GM19099 (cell line): ENCODE results near the gene CUBN.

Experiments used
- POLR2A ChIP-seq: IDR thresholded peaks from 3 replicates; pipeline ENCODE4 v1.6.1; 2011; ENCODE audit warnings: low read depth; ENCODE audit not compliant: insufficient read length; ENCODE audit errors: extremely low read depth

The CUBN gene

DNA sequence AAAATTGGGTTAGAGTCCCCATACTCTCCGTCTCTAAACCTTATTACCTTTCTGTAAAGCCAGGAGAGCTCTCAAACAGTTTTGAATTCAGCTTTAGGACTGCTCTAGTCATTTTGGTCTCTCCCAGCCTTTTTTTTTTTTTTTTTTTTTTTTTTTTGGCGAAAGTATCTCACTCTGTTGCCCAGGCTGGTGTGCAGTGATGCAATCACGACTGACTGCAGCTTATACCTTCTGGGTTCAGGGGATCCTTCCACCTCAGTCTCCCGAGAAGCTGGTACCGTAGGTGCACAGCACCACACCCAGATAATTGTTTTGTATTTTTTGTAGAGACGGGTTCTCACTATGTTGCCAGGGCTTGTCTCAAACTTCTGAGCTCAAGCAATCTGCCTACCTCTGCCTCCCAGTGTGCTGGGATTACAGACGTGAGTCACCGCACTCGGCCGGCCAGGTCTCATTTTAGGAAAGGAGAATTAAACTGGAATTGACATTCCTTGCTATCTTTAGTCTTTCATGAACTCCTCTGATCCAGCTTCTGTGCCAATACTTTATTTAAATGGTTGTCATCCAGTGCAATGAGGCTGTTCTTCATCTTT, 281.0 kb downstream of the CUBN start:
- TF ChIP-seq POLR2A: no peak

DNA sequence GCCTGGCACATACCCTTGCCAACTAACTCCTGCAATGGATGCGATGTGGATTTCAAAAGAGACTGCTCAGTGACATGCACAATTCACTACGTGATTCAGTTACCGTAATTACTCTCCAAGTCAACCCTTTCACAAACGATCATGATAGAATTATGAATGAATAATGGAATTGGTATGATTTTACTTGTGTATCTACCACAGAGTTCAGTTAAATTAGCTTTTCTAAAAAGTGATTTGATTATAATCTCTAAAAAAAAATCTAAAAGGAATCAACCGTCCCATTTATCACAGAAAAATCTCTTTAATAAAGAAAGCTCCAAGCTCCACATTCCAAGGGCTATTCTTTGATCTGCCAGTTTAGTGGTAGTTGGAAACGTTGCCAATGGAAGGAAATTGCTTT, 282.0 kb downstream of the CUBN start:
- TF ChIP-seq POLR2A: no peak

DNA sequence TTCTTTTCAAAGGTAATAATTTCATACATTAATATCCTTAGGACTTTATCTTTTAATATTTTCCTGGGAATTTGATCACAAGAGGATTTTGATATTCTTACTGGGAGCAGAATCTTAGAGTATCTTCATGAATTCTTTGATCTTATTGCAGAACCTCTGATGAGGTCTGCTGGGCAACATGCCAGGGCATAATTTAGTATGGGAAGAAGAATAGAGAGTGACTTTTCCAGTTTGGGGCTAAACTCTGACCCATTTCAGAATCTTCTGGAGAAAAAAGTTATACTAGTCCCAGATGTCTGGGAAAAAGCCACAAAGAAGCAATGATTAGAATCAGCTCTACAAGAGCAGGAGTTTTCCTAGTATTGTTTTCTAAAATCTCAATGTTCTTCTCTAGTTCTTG, 284.4 kb downstream of the CUBN start:
- no peak for TF ChIP-seq POLR2A

DNA sequence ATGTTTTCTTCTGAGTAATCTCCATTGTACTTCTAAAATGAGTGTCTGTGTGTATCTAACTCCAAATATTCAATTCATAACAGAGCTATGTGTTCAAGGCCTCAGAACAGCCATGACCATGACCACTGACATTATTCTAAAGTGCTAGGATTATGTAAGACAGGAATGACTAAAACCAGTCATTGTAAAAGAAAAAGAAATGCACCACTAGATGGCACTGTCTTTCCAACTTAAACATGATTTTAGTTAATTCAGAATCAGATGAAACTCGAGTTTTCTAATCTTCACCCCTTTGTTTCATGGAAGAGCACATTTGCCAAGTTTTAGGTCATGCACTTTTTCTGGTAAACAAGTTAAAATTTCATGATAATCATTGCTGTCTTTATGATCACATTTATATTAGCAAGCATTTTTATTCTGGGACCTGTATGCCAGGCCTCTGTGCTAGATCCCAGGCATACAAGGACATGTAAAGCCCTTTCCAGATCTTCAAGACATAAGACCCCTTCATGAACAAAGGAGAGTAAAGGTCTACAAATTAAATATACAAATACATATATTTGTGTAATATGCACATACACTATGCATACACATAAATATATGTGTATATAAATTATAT, 286.2 kb downstream of the CUBN start:
- TF ChIP-seq POLR2A: no peak

DNA sequence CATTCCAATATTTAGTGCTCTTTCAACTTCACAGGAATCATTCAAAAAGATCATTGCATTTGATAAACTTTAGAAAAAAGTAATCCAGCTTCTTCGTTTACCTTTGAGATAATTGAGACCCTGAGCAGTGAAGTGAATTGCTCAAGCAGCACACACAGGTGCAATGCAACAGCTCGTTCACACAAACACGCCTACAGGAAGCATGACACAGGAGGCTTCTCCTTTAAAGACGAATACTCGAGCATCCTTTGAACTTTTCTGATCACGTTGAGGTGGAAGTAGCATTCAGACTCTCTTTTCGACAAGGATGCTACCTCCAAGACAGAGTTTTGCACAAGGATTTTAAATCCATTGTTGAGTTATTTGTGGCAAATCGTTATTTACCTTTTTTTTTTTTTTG, 294.4 kb downstream of the CUBN start:
- TF ChIP-seq POLR2A: no peak

DNA sequence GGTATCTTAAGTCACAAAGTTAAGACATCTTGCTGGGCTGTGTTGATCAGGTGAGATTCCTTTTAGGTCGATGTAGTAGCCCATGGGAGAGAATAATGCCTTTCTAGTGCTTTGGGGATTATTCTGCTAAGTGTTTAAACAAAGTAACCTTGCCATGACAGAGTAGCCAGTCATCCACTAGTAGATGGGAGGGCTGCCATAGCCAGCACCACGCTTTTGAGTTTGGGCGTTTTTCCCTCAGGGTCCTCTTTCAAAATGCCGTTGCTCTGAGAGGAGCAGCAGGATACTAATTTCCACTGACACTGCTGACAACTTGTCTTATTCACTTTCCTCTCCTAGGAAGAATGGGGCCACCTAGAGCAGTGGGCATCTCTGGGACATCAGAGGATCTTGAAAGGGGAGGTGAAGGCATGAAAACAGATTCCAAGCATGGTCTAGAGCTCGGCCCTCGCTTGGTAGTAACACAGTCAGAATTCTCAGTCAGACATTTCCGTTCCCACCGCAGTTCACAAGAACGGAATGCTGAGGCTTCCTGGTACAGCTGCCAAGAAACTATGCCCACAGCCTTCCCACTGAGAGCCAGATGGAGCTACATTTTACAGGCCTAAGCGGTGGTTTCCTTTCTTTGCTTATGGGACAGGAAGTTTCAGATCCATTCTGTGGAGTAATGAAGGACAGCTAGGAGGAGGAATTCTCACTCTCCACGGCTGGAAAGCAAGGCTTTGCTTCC, 297.1 kb downstream of the CUBN start:
- TF ChIP-seq POLR2A: no peak

DNA sequence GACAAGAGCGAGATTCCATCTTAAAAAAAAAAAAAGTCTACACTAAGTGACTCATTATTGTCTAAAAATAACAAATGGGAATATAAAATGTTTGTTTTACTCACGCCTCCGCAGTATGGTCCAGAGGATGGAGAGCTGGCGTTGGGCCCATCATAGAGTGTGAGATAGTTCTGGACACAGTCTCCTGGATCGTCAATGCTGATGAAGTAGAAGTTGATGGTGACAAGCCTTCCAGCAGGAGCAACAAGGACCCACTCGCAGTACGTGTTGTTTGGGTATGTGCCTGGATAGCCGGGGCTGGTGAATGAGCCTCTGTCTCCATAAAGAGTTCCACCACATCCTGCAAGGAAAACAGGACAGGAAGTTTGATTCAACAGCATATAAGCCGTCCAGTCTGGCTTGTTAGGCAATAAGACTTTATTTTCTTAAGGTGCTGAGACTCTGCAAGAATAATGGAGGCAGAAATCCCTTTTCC, 300.9 kb downstream of the CUBN start:
- TF ChIP-seq POLR2A: no peak

DNA sequence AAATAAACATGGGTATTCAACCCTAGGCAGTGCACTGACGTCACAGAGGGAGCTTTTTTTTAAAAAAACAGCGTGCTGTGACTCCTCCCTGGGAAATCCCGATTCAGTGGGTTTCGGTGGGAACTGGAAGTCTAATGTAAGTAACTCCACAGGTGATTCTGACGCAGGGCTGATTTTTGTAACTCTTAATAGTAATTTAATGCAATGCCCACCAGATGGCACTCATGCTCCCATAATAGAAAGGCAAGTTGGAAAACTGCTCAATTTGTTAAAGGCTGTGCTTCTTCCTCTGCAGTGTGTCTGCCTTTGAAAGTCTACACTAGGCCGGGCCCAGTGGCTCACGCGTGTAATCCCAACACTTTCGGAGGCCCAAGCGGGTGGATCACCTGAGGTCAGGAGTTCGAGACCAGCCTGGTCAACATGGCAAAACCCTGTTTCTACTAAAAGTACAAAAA, 301.5 kb downstream of the CUBN start:
- TF ChIP-seq POLR2A: no peak

DNA sequence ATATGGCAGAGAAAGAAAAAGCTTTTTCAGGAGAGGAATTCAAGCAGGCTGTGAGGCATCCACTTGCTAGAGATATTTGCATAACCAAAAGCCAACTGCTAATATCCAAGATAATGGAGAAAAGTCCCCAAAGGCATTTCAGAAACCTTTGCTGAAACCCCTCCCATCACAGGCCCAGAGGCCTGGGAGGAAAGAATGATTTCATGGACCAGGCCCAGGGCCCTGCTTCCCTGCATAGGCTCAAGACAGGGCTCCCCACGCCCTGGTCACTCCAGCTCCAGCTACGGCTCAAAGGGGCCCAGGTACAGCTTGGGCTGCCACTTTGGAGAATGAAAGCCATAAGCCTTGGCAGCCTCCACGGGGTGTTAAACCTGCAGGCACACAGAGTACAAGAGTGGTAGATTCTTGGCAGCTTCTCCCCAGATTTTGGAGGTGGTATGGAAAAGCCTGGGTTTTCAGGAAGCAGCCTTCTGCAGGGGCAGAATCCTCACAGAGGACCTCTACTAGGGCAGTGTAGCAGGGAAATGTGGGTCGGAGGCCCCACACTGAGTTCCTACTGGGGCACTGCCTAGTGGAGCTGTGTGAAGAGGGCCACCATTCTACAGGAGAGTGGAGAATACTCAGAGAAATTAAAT, 306.8 kb downstream of the CUBN start:
- no peak for TF ChIP-seq POLR2A

DNA sequence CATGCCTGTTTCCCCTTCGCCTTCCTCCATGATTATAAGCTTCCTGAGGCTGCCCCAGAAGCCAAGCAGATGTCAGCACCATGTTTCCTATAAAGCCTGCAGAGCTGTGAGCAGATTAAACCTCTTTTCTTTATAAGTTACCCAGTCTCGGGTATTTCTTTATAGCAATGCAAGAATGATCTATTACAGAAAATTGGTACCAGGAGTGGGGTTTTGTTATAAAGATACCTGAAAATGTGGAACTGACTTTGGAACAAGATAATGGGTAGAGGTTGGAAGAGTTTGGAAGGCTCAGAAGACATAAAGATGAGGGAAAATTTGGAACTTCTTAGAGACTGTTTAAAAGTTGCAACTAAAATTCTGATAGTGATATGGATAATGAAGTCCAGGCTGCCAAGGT, 307.6 kb downstream of the CUBN start:
- no peak for TF ChIP-seq POLR2A

DNA sequence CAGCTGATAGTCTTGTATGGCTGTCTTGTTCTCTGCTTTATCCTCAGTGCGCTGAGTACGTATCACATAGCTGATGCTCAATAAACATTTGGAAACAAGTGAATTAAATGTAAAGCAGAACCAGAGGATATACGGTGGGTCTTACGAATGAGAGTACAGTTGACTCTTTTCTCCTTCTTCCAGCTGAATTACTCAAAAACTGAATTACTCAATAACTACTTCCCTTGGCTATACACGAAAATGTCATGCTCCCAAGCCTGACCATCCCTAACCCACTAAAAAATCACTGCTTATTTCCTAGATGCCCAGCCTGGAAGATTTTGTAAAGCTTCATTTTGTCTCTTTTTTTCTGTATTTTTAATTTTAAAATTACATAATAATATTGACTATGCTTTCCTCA, 309.2 kb downstream of the CUBN start:
- no peak for TF ChIP-seq POLR2A

DNA sequence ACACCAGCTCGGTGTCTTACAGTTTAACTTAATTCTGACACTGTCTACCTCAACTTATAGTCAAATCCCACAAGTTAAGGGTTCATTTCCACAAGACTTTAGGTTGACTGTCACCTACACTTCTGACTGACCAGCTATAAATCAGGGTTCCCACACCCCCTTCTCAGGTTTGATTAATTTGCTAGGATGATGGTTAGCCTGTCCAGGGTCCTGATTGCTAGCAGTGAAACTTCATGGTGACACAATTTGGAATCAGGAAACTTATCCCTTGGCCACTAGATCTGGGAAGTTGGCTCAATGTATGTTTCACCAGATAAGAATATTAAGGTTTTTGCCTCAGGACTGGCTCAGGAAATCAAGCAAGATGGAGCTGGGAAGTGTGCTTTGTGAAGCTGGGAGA, 309.6 kb downstream of the CUBN start:
- TF ChIP-seq POLR2A: no peak

DNA sequence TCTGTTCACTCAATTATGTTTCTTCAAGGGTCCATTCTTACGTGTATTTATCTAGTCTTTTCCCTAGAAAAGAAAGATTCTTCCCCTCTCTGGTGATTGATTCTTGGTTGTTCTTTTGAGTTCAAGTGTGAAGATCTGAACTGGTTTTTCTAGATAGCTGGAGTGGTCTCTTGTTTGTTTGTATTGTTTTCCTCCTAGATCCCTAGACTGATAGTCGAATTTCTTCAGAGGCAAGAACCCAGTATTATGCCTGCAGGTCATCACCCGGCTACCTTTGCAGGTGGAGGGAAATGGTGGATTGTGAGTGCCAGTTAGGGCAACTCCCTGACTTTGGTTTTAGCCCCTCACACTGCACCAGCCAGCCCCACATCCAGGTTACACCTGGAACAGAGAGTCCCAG, 310.2 kb downstream of the CUBN start:
- no peak for TF ChIP-seq POLR2A

DNA sequence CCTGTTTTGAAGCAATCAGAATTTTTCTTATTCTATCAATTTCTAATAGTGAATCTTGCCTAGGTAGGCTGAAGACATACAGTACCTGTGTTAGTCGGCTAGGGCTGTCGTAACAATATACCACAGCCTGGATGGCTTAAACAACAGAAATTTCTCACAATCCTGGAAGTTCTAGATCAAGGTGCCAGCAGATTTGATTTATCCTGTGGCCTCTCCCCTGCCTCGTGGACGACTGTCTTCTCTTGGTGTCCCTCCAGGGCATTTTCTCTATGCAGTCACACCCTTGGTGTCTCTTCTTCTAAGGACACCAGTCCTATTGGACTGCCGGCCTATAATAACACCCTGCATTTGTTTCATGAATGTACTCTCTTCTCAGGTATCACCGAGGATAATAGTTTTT, 310.6 kb downstream of the CUBN start:
- TF ChIP-seq POLR2A: no peak

DNA sequence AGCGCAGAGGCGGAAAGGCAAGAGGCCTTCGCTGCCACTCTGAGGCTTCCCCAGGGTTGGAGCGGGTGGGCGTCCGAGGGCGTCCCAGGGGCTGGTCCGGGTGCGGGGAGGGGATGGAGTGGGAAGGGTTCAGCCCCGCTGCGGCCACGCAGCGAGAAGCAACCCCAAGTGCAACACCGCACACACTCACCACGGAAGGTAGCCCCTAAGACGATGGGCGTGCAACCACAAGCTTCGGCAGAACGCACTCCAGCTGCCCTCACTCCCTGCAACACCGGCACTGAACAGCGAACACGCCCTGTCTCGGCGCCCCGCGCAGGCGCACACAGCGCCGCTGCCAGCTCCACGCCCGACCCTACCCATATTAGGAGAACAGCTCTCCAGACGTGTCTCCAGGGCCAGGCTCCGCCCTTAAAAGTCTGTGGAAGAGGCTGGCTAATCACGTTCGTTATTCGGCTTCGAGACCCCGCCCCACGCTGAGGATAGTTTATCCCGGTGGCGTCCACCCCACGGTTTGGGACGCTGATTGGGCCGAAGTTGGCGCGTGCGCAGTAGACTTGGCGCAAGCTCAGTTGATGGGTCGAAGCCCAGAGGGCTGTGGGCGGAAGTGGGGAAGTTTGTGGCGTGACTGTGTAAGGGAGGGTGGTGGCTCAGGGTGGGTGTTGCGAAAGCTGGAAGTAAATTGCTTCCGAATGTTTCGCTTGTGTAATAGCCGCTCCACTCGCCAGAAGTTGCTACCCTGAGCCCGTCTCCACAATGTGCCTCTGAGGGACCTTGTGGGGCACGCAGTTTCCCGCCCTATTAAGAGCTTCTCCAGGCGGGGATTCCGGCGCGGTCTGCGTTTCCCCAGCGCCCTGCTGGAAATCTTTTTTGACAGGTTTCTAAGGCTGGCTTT, 312.2 kb downstream of the CUBN start, which contains the start of gene RSU1:
RSU1 (minus strand) TSS at position 300 of the 895 bp plus-strand sequence. CDS start 343 bp downstream, outside the sequence.
- peak; percentile 69 for TF ChIP-seq POLR2A

DNA sequence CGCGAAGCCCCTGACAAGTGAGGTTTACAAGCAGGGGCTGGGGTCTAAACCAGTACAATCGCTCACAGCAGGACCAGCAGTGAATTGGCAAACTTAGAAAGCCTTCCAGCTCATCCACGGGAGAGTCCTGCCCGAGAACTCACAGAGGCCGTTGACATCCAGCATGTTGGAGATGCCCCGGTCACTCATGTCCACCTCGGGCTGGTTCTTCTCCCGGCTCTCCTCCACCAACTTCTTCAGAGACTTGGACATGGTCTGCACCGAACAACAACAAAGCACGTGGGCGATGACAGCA, 312.8 kb downstream of the CUBN start:
- no peak for TF ChIP-seq POLR2A

DNA sequence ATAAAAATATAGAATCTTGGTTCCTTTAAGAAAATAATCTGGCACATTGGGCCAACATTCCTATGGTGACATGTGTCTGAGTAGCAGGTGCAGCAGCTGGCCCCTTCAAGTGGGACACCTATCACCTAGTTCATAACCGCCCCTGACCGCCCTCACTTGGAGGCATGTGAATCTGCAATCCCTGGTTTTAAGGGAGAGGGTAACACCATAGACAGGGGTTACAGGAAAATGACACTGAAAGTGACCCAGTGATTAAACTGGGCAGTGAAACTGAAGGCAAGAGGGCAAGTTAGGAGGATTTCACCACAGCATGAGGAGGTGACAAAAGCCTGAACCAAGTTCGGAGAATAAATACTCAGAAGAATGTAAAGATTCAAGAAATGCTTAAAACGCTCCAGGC, 313.4 kb downstream of the CUBN start:
- no peak for TF ChIP-seq POLR2A
